Esophagus muscularis mucosa (tissue), 3 donors: Measurements from ENCODE around the gene FAM229A.

Source experiments
- CTCF ChIP-seq, 3 experiments: fragments of 200-600 bp in 2 of 3; fragments of 450-650 bp in 1 of 3; sonication (generic) in 2 of 3; IDR thresholded peaks; one replicate each; pipeline ENCODE4 v1.5.1; 2017 to 2019; ENCODE audit warnings: antibody characterized with exemption in 3 of 3, mild to moderate bottlenecking in 2 of 3, moderate library complexity in 1 of 3
- POLR2A ChIP-seq: fragments of 450-650 bp; IDR thresholded peaks from one replicate; pipeline ENCODE4 v1.6.1; 2017; ENCODE audit warnings: antibody characterized with exemption, moderate library complexity, mild to moderate bottlenecking, low read depth
- POLR2AphosphoS5 ChIP-seq, 2 donors: sonication (generic); formaldehyde crosslinking; IDR thresholded peaks; one replicate each; pipeline ENCODE4 v1.6.1; 2017; ENCODE audit warnings: antibody characterized with exemption in 2 of 2

GRCh38 chr1:32361308-32361673 lies 994 bp downstream of the FAM229A start:
- TF ChIP-seq POLR2A (no peak), CTCF (IDR thresholded peaks at IDR 0.05) (no peak), POLR2AphosphoS5 (IDR thresholded peaks at IDR 0.05) (no peak)
